ENCODE data around the gene MED1. TPM values are rescaled to one million over a fixed set of nuclear protein-coding genes. Genes with fewer than 3 reads are reported as not detected.
"Not testable (repeated sequence)": the region's sequence is repeated elsewhere in the genome, so short reads cannot be mapped to it uniquely, and the experiment has no call there.

The MED1 gene
- total and polyA plus RNA-seq, 2 donors (not counting 1 experiment from before 2014, with no cell fraction given): 28.4 to 32.3 TPM

DNA sequence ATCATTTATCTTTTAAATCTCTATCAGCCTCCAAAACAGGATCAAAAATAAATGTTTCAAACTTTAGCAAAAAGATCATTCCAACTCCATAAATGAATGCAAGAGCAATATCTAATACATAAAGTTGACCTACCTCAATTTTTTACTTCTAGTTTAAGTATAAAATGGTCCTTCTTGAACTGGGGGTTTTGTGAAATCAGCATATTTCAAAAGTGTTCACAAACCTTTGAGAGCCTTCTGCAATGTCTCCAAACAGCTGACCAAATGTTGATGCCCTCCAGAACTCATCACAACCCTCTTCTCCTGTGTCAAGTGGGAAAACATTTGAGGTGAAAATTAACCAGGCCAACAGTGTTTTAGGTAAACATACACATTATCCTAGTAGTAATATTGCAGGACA lies 7.7 kb downstream of the MED1 start:
- no peak overlapping the region for H3K4me2 ChIP-seq (ENCODE audit: extremely low read depth, insufficient read depth, low read length)
- no peak for TF ChIP-seq EZH2 (IDR thresholded peaks at IDR 0.05; ENCODE audit: low read length, missing control alignments)
- TF ChIP-seq, protein P1, sequence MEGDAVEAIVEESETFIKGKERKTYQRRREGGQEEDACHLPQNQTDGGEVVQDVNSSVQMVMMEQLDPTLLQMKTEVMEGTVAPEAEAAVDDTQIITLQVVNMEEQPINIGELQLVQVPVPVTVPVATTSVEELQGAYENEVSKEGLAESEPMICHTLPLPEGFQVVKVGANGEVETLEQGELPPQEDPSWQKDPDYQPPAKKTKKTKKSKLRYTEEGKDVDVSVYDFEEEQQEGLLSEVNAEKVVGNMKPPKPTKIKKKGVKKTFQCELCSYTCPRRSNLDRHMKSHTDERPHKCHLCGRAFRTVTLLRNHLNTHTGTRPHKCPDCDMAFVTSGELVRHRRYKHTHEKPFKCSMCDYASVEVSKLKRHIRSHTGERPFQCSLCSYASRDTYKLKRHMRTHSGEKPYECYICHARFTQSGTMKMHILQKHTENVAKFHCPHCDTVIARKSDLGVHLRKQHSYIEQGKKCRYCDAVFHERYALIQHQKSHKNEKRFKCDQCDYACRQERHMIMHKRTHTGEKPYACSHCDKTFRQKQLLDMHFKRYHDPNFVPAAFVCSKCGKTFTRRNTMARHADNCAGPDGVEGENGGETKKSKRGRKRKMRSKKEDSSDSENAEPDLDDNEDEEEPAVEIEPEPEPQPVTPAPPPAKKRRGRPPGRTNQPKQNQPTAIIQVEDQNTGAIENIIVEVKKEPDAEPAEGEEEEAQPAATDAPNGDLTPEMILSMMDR (conservative IDR thresholded peaks at IDR 0.05 in 1 of 2, IDR thresholded peaks at IDR 0.05 in 1 of 2; ENCODE audit: low read depth in 1 of 2, low read length in 2 of 2): no peak
- peaks cover 9% of the 10 kb centered on the region for H3K79me2 ChIP-seq (ENCODE audit: control insufficient read depth, insufficient read depth, low read length)
- no peaks in the 10 kb centered on the region for H4K20me1 ChIP-seq (ENCODE audit: control insufficient read depth, extremely low read depth, insufficient read depth, low read length)
- no peaks in the 10 kb centered on the region for H3K27me3 ChIP-seq (ENCODE audit: control insufficient read depth, insufficient read depth, low read length)
- H3K9ac ChIP-seq (ENCODE audit: insufficient read depth, low read length): no peak overlapping the region
- H3K4me1 ChIP-seq (ENCODE audit: control insufficient read depth, extremely low read depth, insufficient read depth, low read length): no peaks in the 10 kb centered on the region
- no peaks in the 10 kb centered on the region for H3K9me3 ChIP-seq (ENCODE audit: control insufficient read depth, insufficient read depth, low read depth, low read length)
- H3K36me3 ChIP-seq (ENCODE audit: control insufficient read depth, insufficient read depth, low read length): peaks cover 4% of the 10 kb centered on the region
- DNase-seq (ENCODE audit: low read depth in 2 of 2): no peak
- H2AFZ ChIP-seq (ENCODE audit: low read length): no peak overlapping the region
- H3K27ac ChIP-seq (ENCODE audit: insufficient read depth, low read length): no peak overlapping the region
- no peak overlapping the region for H3K4me3 ChIP-seq (replicated peaks in 1 of 4; ENCODE audit: control extremely low read depth in 1 of 4, insufficient read depth in 1 of 4, low read depth in 3 of 4, low read length in 4 of 4)

DNA sequence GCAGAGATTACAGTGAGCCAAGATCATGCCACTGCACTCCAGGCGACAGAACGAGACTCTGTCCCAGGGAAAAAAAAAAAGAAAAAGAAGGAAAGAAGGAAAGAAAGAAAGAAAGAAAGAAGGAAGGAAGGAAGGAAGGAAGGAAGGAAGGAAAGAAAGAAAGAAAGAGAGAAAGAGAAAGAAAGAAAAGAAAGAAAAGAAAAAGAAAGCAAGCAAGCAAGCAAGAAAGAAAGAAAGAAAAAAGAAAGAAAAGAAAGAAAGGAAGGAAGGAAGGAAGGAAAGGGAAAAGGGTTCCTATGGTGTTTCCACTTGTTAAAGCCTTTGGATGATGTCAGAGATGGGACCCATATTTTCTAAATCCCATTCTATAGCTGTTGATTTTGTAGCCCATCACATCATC lies 11.2 kb downstream of the MED1 start:
- H3K4me3 ChIP-seq (replicated peaks in 1 of 4; ENCODE audit: control extremely low read depth in 1 of 4, insufficient read depth in 1 of 4, low read depth in 3 of 4, low read length in 4 of 4); H3K79me2 ChIP-seq (ENCODE audit: control insufficient read depth, insufficient read depth, low read length); H3K4me1 ChIP-seq (ENCODE audit: control insufficient read depth, extremely low read depth, insufficient read depth, low read length); H3K9ac ChIP-seq (ENCODE audit: insufficient read depth, low read length); H3K4me2 ChIP-seq (ENCODE audit: extremely low read depth, insufficient read depth, low read length); H3K9me3 ChIP-seq (ENCODE audit: control insufficient read depth, insufficient read depth, low read depth, low read length); H3K27me3 ChIP-seq (ENCODE audit: control insufficient read depth, insufficient read depth, low read length); DNase-seq (ENCODE audit: low read depth in 2 of 2); H2AFZ ChIP-seq (ENCODE audit: low read length); H4K20me1 ChIP-seq (ENCODE audit: control insufficient read depth, extremely low read depth, insufficient read depth, low read length); H3K27ac ChIP-seq (ENCODE audit: insufficient read depth, low read length); H3K36me3 ChIP-seq (ENCODE audit: control insufficient read depth, insufficient read depth, low read length): not testable (repeated sequence)

DNA sequence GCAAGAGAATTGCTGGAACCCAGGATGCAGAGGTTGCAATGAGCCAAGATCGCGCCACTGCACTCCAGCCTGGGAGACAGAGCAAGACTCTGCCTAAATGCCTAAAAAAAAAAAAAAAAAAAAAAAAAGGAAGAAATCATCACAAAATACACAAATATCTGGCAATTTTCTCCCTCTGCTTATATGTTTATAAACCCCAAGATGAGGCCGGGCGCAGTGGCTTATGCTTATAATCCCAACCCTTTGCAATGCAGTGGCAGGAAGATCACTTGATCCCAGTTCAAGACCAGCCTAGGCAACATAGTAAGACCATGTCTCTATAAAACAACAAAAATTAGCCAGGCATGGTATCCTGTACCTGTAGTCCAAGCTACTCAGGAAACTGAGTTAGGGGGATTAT lies 21.5 kb downstream of the MED1 start:
- Histone ChIP-seq H3K9me3 (ENCODE audit: control insufficient read depth, insufficient read depth, low read depth, low read length) (no peaks in the 10 kb centered on the region), H3K4me3 (replicated peaks in 1 of 4; ENCODE audit: control extremely low read depth in 1 of 4, insufficient read depth in 1 of 4, low read depth in 3 of 4, low read length in 4 of 4) (no peak overlapping the region), H3K4me2 (ENCODE audit: extremely low read depth, insufficient read depth, low read length) (no peak overlapping the region), H3K36me3 (ENCODE audit: control insufficient read depth, insufficient read depth, low read length) (peaks cover 6% of the 10 kb centered on the region), H3K9ac (ENCODE audit: insufficient read depth, low read length) (no peak overlapping the region), H2AFZ (ENCODE audit: low read length) (no peak overlapping the region), H4K20me1 (ENCODE audit: control insufficient read depth, extremely low read depth, insufficient read depth, low read length) (no peaks in the 10 kb centered on the region), H3K4me1 (ENCODE audit: control insufficient read depth, extremely low read depth, insufficient read depth, low read length) (no peaks in the 10 kb centered on the region), H3K27me3 (ENCODE audit: control insufficient read depth, insufficient read depth, low read length) (no peaks in the 10 kb centered on the region), H3K27ac (ENCODE audit: insufficient read depth, low read length) (no peak overlapping the region), H3K79me2 (ENCODE audit: control insufficient read depth, insufficient read depth, low read length) (no peaks in the 10 kb centered on the region)
- DNase-seq (ENCODE audit: low read depth in 2 of 2): no peak
- TF ChIP-seq, protein P1 (conservative IDR thresholded peaks at IDR 0.05 in 1 of 2, IDR thresholded peaks at IDR 0.05 in 1 of 2; ENCODE audit: low read depth in 1 of 2, low read length in 2 of 2): no peak
- no peak for TF ChIP-seq EZH2 (IDR thresholded peaks at IDR 0.05; ENCODE audit: low read length, missing control alignments)

Data from fibroblast of lung (primary cell).